HCT116 (cell line): ENCODE results near the gene HOXB7. TPM values are rescaled to one million over a fixed set of nuclear protein-coding genes. Genes with fewer than 3 reads are reported as not detected.

ENCODE experiments used
- ATAC-seq: fragments of 200-7000 bp; cut with Tn5 transposase; 2 replicates; pipeline ENCODE4 v1.9.1; 2020; ENCODE audit warnings: mild to moderate bottlenecking, moderate library complexity
- BruUV-seq: library from RNA; stranded (reverse); fragments of 400-500 nt; replicated peaks from 2 replicates; lab custom pipeline; 2021; lab: Mats Ljungman, UMichigan
- CTCF ChIA-PET: fragments of 300-600 bp; sonication (Branson Sonifier 250); formaldehyde crosslinking; loops from one replicate; lab custom pipeline; 2021; ENCODE audit warnings: antibody characterized with exemption; lab: Charles Lee
- POLR2A ChIA-PET: fragments of 300-600, 350-600 bp; sonication (Branson Sonifier 250); formaldehyde crosslinking; loops from one replicate; lab custom pipeline; 2021; ENCODE audit warnings: antibody characterized with exemption; lab: Charles Lee
- RAD21 ChIA-PET, 2 experiments: fragments of 300-600 bp; sonication (Branson Sonifier 250); formaldehyde crosslinking; loops; one replicate each; lab custom pipeline; 2023; ENCODE audit warnings: low total read pairs in 2 of 2; ENCODE audit not compliant: uncharacterized antibody in 2 of 2, unreplicated experiment in 2 of 2, low non-redundant PET in 1 of 2; lab: Charles Lee
- DNase-seq: peaks from one replicate; pipeline ENCODE4 v3.0.0-alpha.2; 2010; ENCODE audit warnings: low read depth, low spot score
- H2AFZ ChIP-seq: fragments of 200-600 bp; shearing (Covaris generic), sonication (generic); 2 replicates; pipeline ENCODE4 v1.6.1; 2017; ENCODE audit warnings: low read depth, mixed run types, mixed read lengths, antibody characterized with exemption, low read length; ENCODE audit not compliant: poor library complexity, severe bottlenecking
- H3K27ac ChIP-seq: 2 replicates; pipeline ENCODE4 v1.5.1; 2012; ENCODE audit warnings: low read depth, low read length
- H3K27me3 ChIP-seq: fragments of 200-600 bp; sonication (generic); 2 replicates; pipeline ENCODE4 v1.6.1; 2016; ENCODE audit warnings: mixed run types, low read length, mixed read lengths; ENCODE audit not compliant: insufficient read depth
- H3K36me3 ChIP-seq, 2 experiments: fragments of 200-500 bp in 1 of 2; fragments of 200-600 bp in 1 of 2; sonication (Bioruptor generic) in 1 of 2; sonication (generic) in 1 of 2; 2 replicates each; pipeline versions ENCODE4 v1.5.1 to v1.6.1; 2014 to 2016; ENCODE audit warnings: low read length in 2 of 2, inconsistent platforms in 1 of 2, mixed read lengths in 1 of 2, mixed run types in 1 of 2; ENCODE audit not compliant: insufficient read depth in 2 of 2, control insufficient read depth in 1 of 2
- H3K4me1 ChIP-seq, 2 experiments: fragments of 200-600 bp in 1 of 2; sonication (generic) in 1 of 2; 2 replicates each; pipeline versions ENCODE4 v1.5.1 to v1.6.1; 2012 to 2017; ENCODE audit warnings: low read length in 2 of 2, inconsistent platforms in 1 of 2, mild to moderate bottlenecking in 1 of 2, mixed read lengths in 1 of 2, mixed run types in 1 of 2, moderate library complexity in 1 of 2; ENCODE audit not compliant: insufficient read depth in 2 of 2, control insufficient read depth in 1 of 2
- H3K4me2 ChIP-seq: fragments of 200-600 bp; sonication (generic); 2 replicates; pipeline ENCODE4 v1.6.1; 2017; ENCODE audit warnings: mixed run types, low read length, mixed read lengths
- H3K4me3 ChIP-seq, 2 experiments: fragments of 200-600 bp in 1 of 2; sonication (generic) in 1 of 2; replicated peaks in 1 of 2; 2 replicates each; pipeline ENCODE4 v1.5.1; 2011 to 2016; ENCODE audit warnings: low read length in 2 of 2, control low read depth in 1 of 2, low read depth in 1 of 2, mild to moderate bottlenecking in 1 of 2, mixed read lengths in 1 of 2, mixed run types in 1 of 2
- H3K79me2 ChIP-seq: fragments of 200-600 bp; sonication (generic); 2 replicates; pipeline ENCODE4 v1.6.1; 2017; ENCODE audit warnings: mild to moderate bottlenecking, mixed run types, low read length, moderate library complexity, mixed read lengths; ENCODE audit not compliant: insufficient read depth
- H3K9ac ChIP-seq: fragments of 200-600 bp; sonication (generic); 2 replicates; pipeline ENCODE4 v1.6.1; 2016; ENCODE audit warnings: low read length, mixed read lengths
- H3K9me2 ChIP-seq: fragments of 200-600 bp; sonication (generic), shearing (Covaris generic); 2 replicates; pipeline ENCODE4 v1.6.1; 2017; ENCODE audit warnings: mixed run types, mild to moderate bottlenecking, moderate library complexity; ENCODE audit not compliant: insufficient read depth
- H3K9me3 ChIP-seq, 2 experiments: fragments of 200-500 bp in 1 of 2; fragments of 200-600 bp in 1 of 2; sonication (Bioruptor generic) in 1 of 2; sonication (generic) in 1 of 2; 2 replicates each; pipeline ENCODE4 v1.6.1; 2014 to 2017; ENCODE audit warnings: low read length in 2 of 2, mixed read lengths in 2 of 2, inconsistent platforms in 1 of 2, low read depth in 1 of 2, mild to moderate bottlenecking in 1 of 2, mixed run types in 1 of 2, moderate library complexity in 1 of 2; ENCODE audit not compliant: control insufficient read depth in 1 of 2, insufficient read depth in 1 of 2
- H4K20me1 ChIP-seq: fragments of 200-600 bp; sonication (generic), shearing (Covaris generic); 2 replicates; pipeline ENCODE4 v1.6.1; 2017; ENCODE audit warnings: mixed run types, mild to moderate bottlenecking, moderate library complexity; ENCODE audit not compliant: insufficient read depth
- CEBPB ChIP-seq: IDR thresholded peaks from 2 replicates; pipeline ENCODE4 v1.6.1; 2012; ENCODE audit warnings: low read depth
- EGR1 ChIP-seq: IDR thresholded peaks from 2 replicates; pipeline ENCODE4 v1.6.1; 2012; ENCODE audit warnings: low read depth
- FOSL1 ChIP-seq: IDR thresholded peaks from 2 replicates; pipeline ENCODE4 v1.6.1; 2012; ENCODE audit warnings: low read depth
- POLR2AphosphoS5 ChIP-seq: IDR thresholded peaks from 2 replicates; pipeline ENCODE4 v1.6.1; 2011; ENCODE audit warnings: mild to moderate bottlenecking, low read depth, low read length, moderate library complexity
- RAD21 ChIP-seq: IDR thresholded peaks from 2 replicates; pipeline ENCODE4 v1.6.1; 2012; ENCODE audit warnings: low read depth, mild to moderate bottlenecking
- REST ChIP-seq: IDR thresholded peaks from 2 replicates; pipeline ENCODE4 v1.6.1; 2012; ENCODE audit warnings: low read depth
- SIN3A ChIP-seq: IDR thresholded peaks from 2 replicates; pipeline ENCODE4 v1.6.1; 2012; ENCODE audit warnings: low read depth
- SP1 ChIP-seq: IDR thresholded peaks from 2 replicates; pipeline ENCODE4 v1.6.1; 2012; ENCODE audit warnings: low read depth
- SRF ChIP-seq: IDR thresholded peaks from 2 replicates; pipeline ENCODE4 v1.6.1; 2012; ENCODE audit warnings: low read depth
- YY1 ChIP-seq: IDR thresholded peaks from 2 replicates; pipeline ENCODE4 v1.6.1; 2011; ENCODE audit warnings: low read length, low read depth, moderate library complexity, mild to moderate bottlenecking; ENCODE audit not compliant: insufficient replicate concordance; ENCODE audit errors: extremely low read depth
- ZBTB33 ChIP-seq: IDR thresholded peaks from 2 replicates; pipeline ENCODE4 v1.6.1; 2011; ENCODE audit warnings: mild to moderate bottlenecking, low read length, moderate library complexity; ENCODE audit not compliant: insufficient replicate concordance; ENCODE audit errors: extremely low read depth
- ZNF274 ChIP-seq: fragments of 200-500 bp; sonication (Bioruptor generic); IDR thresholded peaks from 2 replicates; pipeline ENCODE4 v1.6.1; 2014; ENCODE audit warnings: mild to moderate bottlenecking, low read depth, low read length, inconsistent platforms
- intact Hi-C: fragments of 100-400 bp; cut with micrococcal nuclease; formaldehyde crosslinking; loops from 2 replicates; pipeline ENCODE4 v1.10.0; 2022
- total RNA-seq: library from RNA; stranded (reverse); gene quantifications from one replicate; pipeline ENCODE4 v1.2.1, GENCODE V29; 2021; ENCODE audit not compliant: unreplicated experiment
- TF ChIP-seq, protein P1 (sequence below): IDR thresholded peaks from 2 replicates; pipeline ENCODE4 v1.6.1; 2012
- TF ChIP-seq, protein P2 (sequence below): IDR thresholded peaks from 2 replicates; pipeline ENCODE4 v1.6.1; 2012
- TF ChIP-seq, protein P3 (sequence below), 3 experiments: fragments of 200-600 bp in 1 of 3; sonication (generic) in 1 of 3; IDR thresholded peaks in 2 of 3; conservative IDR thresholded peaks in 1 of 3; 2 replicates each; pipeline ENCODE4 v1.5.1; 2012 to 2017; ENCODE audit warnings: low read depth in 2 of 3, low read length in 2 of 3, antibody characterized with exemption in 1 of 3, borderline replicate concordance in 1 of 3, control low read depth in 1 of 3, mild to moderate bottlenecking in 1 of 3, mixed read lengths in 1 of 3, mixed run types in 1 of 3, moderate library complexity in 1 of 3; ENCODE audit not compliant: insufficient read depth in 1 of 3

The HOXB7 gene
- total RNA-seq, 1 experiment from 2014 or later: 33.6 TPM

- BruUV-seq: no TSS peak
- H3K9ac ChIP-seq: no peak overlapping the region
- intact Hi-C loops: no loop called here
- H3K79me2 ChIP-seq: peaks cover 83% of the 10 kb centered on the region
- RAD21 ChIA-PET: no interaction called here
- no peak overlapping the region for H3K27ac ChIP-seq
- H3K4me1 ChIP-seq: peaks cover 0 to 10% of the 10 kb centered on the region in 2 experiments; a peak in 1 of 4 replicates
- CTCF ChIA-PET: no interaction called here
- no peak overlapping the region for H3K4me2 ChIP-seq
- ATAC-seq (no peak), DNase-seq (no peak)
- H3K9me2 ChIP-seq: no peaks in the 10 kb centered on the region
- H3K4me3 ChIP-seq: no peak overlapping the region
- no peaks in the 10 kb centered on the region; a peak in 1 of 4 replicates for H3K36me3 ChIP-seq
- no peaks in the 10 kb centered on the region for H3K9me3 ChIP-seq
- TF ChIP-seq EGR1 (no peak), CEBPB (no peak), FOSL1 (no peak), SIN3A (no peak), REST (no peak), ZNF274 (no peak), ZBTB33 (no peak), POLR2AphosphoS5 (no peak), YY1 (no peak), SRF (no peak), SP1 (no peak), RAD21 (no peak)
- TF ChIP-seq, protein P1, sequence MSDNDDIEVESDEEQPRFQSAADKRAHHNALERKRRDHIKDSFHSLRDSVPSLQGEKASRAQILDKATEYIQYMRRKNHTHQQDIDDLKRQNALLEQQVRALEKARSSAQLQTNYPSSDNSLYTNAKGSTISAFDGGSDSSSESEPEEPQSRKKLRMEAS: no peak
- TF ChIP-seq, protein P2, sequence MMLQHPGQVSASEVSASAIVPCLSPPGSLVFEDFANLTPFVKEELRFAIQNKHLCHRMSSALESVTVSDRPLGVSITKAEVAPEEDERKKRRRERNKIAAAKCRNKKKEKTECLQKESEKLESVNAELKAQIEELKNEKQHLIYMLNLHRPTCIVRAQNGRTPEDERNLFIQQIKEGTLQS: no peak
- TF ChIP-seq, protein P3, sequence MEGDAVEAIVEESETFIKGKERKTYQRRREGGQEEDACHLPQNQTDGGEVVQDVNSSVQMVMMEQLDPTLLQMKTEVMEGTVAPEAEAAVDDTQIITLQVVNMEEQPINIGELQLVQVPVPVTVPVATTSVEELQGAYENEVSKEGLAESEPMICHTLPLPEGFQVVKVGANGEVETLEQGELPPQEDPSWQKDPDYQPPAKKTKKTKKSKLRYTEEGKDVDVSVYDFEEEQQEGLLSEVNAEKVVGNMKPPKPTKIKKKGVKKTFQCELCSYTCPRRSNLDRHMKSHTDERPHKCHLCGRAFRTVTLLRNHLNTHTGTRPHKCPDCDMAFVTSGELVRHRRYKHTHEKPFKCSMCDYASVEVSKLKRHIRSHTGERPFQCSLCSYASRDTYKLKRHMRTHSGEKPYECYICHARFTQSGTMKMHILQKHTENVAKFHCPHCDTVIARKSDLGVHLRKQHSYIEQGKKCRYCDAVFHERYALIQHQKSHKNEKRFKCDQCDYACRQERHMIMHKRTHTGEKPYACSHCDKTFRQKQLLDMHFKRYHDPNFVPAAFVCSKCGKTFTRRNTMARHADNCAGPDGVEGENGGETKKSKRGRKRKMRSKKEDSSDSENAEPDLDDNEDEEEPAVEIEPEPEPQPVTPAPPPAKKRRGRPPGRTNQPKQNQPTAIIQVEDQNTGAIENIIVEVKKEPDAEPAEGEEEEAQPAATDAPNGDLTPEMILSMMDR (IDR thresholded peaks at IDR 0.05 in 2 of 3, conservative IDR thresholded peaks at IDR 0.05 in 1 of 3; ENCODE audit: borderline replicate concordance in 1 of 3, insufficient read depth in 1 of 3, low read depth in 2 of 3, low read length in 2 of 3): no peak
- H2AFZ ChIP-seq: no peak overlapping the region
- POLR2A ChIA-PET: no interaction called here
- H4K20me1 ChIP-seq: no peaks in the 10 kb centered on the region
- H3K27me3 ChIP-seq: no peaks in the 10 kb centered on the region
These were observed 35.7 kb downstream of the HOXB7 start for GRCh38 chr17:48575066-48575582.
